Transverse colon (tissue), 3 donors: ENCODE measurements around the gene NOX4.

Experiments used
- EP300 ChIP-seq: sonication (generic); formaldehyde crosslinking; IDR thresholded peaks from one replicate; pipeline ENCODE4 v1.6.1; 2017; ENCODE audit warnings: antibody characterized with exemption, low read depth
- POLR2A ChIP-seq: fragments of 450-650 bp; IDR thresholded peaks from one replicate; pipeline ENCODE4 v1.6.1; 2016; ENCODE audit warnings: antibody characterized with exemption, mild to moderate bottlenecking, moderate library complexity
- TF ChIP-seq, protein P1 (sequence below), 5 experiments: fragments of 200-600 bp in 3 of 5; fragments of 450-650 bp in 2 of 5; sonication (generic) in 3 of 5; IDR thresholded peaks; 1 replicate in 2 of 5; 2 replicates in 3 of 5; pipeline ENCODE4 v1.5.1; 2016 to 2017; ENCODE audit warnings: antibody characterized with exemption in 5 of 5, inconsistent platforms in 3 of 5, mild to moderate bottlenecking in 2 of 5, moderate library complexity in 1 of 5

- TF ChIP-seq, protein P1, sequence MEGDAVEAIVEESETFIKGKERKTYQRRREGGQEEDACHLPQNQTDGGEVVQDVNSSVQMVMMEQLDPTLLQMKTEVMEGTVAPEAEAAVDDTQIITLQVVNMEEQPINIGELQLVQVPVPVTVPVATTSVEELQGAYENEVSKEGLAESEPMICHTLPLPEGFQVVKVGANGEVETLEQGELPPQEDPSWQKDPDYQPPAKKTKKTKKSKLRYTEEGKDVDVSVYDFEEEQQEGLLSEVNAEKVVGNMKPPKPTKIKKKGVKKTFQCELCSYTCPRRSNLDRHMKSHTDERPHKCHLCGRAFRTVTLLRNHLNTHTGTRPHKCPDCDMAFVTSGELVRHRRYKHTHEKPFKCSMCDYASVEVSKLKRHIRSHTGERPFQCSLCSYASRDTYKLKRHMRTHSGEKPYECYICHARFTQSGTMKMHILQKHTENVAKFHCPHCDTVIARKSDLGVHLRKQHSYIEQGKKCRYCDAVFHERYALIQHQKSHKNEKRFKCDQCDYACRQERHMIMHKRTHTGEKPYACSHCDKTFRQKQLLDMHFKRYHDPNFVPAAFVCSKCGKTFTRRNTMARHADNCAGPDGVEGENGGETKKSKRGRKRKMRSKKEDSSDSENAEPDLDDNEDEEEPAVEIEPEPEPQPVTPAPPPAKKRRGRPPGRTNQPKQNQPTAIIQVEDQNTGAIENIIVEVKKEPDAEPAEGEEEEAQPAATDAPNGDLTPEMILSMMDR (IDR thresholded peaks at IDR 0.05): no peak
- TF ChIP-seq POLR2A (no peak), EP300 (no peak)
These were observed 9.2 kb upstream of the NOX4 start for GRCh38 chr11:89500336-89500735.
